Measurements from ENCODE around the gene NT5C3A.
"Not testable (repeated sequence)": the region's sequence is repeated elsewhere in the genome, so short reads cannot be mapped to it uniquely, and the experiment has no call there.

The NT5C3A gene

DNA sequence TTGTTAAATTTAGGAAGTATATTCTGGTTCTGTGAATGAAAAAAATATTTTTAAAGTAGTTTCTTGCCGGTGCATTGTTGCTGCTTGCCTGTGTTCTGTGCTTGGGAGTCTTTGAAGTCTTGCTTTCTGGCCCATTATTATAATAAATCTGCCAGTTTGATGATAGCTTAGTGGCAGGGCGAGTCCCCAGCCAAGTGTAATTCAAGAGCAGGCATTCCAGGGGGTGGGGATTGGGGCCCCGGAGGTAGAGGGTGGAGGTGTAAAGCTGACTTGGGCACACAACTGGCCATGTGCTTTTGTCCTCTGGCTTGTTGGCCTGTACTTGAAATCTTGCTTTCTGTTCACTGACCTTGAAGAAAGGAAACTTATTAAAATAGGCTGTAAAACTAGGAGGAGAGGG lies 90.6 kb downstream of the NT5C3A start:
- not testable (repeated sequence) for DNase-seq

DNA sequence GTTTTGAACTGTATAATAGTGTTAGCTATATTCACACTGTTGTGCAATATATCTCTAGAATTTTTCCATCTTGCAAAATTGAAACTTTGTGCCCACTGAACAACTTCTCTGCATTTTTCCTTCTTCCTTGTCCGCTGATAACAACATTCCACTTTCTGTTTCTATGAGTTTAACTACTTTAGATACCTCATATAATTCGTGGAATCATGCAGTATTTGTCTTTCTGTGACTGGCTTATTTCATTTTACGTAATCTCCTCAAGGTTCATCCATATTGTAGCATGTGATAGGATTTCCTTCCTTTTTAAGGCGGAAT lies 95.4 kb downstream of the NT5C3A start:
- DNase-seq, result not testable (repeated sequence)

- not testable (repeated sequence) for DNase-seq
Observed at GRCh38 chr7:32966489-32967267, 95.9 kb downstream of the NT5C3A start.

DNA sequence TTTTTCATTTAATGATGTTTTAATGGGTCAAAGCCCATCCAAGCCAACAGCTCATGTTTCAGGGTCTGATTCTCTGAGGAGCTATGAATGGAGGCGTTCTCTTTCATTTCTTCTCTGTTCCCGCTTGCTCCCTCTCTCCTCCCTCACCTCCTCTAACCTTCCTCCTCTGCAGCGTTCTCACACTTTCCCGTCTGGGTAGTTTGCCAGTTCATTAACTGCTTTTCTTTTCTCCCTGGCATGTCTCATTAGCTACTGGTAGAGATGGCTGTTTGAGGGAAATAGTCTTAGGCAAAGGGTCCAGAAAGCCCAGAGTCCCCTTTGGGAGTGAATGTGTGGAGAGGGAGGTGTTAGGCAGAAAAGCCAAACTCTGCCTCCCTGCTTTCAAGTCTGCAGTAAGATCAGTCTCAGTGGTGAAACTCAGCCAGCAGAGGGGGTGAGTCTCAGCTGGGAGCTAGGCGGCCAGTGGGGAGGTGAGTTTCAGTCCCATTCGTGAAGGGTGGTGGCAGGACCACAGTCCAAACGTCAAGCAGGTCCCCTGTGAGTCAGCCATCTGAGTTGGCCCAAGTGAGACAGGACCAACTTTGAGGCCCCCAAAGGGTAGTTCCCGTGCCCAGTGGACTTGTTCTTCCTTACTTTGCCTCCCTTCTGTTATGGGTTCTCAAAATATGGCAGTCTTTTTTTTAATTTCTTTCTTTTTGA lies 98.0 kb downstream of the NT5C3A start:
- not testable (repeated sequence) for DNase-seq

All from activated naive CD4-positive, alpha-beta T cell treated with anti-CD3 and anti-CD28 coated beads, Interleukin-2, amount 50 U/mL, for 16 hours (primary cell).